Stimulated activated CD4-positive, alpha-beta T cell treated with anti-CD3 and anti-CD28 coated beads, Interleukin-15, amount 100 ng/mL, for 1 hour (primary cell): ENCODE measurements around the gene ZSWIM8.
"Not testable (repeated sequence)": the region's sequence is repeated elsewhere in the genome, so short reads cannot be mapped to it uniquely, and the experiment has no call there.

Source experiments
- DNase-seq, 2 donors: peaks; one replicate each; pipeline ENCODE4 v3.0.0-alpha.2; 2020; ENCODE audit warnings: low read depth in 1 of 2, low spot score in 1 of 2

Gene ZSWIM8

DNA sequence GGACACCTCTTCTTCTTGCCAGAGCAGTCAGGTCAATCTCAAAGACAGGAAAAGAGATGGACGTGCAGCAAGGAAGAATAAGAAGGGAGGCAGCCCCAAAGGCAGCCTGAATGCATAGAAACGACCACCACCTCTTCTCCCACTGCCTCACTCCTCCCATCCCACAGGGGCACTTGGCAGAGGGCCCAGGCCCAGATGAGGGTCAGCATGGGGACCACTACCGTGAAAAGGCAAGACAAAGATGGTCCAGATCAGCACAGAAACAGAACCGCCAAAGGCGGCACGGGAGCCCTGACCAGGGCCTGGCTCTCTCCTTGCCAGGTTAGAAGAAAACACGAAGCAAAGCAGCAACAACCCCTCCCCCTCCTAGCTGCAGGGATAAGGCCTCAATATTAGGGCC, 27.9 kb downstream of the ZSWIM8 start:
- DNase-seq = no peak

DNA sequence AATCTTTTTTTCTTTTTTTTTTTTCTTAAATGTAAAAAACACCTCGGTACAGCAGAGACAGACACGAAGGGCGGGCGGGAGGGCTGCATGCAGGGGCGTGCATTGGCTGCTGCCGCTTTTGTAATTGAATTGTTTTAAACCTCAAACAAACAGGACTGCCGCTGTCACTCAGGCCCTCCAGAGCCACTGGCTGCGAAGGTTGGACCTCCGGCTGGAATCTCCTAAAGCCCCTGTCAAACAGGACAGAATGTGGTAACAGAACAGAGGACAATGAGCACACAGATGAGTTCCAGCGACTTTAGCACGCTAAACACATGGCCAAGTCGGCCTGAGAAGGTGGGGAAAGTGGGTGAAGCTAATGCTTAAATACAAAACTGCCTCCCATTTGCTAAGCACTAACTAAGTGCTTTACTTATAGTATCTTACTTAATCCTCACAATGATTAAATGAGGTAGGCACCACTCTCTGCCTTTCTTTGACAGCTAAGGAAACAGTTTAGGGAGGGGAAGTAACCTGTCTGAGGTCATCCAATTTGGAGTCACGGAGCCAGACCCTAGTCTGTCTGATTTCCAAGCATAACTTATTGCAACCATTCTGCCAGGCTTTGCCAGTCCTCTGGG, 29.0 kb downstream of the ZSWIM8 start:
- no peak for DNase-seq

DNA sequence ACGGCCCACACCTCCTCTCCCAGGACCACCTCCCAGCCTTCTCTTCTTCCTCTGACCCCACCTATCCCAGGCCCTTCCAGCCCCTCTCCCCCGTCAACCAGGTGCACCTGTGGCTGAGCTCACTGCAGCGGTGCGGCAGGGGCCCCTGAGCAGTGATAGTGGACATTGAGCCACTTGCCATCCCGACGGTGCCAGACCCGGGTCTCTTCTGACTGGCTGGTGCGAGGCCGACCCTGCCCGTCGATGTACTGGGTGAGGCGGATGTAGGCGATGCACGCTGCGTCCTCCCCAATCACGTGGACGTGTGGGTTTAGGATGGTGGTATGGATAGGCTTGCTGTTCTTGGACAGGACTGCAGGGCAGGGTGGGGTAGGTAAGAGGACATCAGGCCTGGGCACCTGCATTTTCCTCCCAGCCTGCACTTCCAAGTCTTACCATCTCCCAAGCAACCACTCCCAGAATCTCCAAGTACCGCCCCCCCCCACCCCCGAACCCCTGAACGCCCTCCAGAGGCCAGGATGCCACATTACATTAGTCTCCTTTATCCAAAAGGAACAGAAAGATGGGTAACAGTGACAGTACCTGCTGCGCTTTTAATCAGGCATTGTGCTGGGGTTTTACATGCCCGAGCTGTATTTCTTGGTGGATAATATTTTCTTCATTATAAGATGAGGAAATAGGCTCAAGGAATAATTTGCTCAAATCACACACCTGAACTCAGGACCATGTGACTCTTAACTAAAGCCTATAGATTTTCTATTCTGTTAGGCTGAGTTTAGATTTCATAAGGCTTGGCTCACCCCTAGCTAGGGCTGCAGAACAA, 29.7 kb downstream of the ZSWIM8 start:
- no peak for DNase-seq

DNA sequence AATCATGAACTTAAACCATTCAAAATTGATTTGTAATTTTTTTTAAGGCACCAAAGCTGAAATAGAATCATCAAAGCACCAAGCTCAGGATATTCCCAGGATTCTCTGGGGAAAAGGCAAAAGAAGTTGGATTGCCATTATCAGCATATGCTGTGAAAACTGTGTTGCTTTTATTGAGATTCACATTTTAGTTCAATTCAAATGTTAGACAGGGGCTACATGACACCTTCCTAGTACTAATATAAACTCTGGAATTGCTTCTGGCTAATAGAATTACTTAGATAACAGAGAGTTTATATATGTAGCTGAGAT, 30.3 kb downstream of the ZSWIM8 start:
- DNase-seq = no peak

DNA sequence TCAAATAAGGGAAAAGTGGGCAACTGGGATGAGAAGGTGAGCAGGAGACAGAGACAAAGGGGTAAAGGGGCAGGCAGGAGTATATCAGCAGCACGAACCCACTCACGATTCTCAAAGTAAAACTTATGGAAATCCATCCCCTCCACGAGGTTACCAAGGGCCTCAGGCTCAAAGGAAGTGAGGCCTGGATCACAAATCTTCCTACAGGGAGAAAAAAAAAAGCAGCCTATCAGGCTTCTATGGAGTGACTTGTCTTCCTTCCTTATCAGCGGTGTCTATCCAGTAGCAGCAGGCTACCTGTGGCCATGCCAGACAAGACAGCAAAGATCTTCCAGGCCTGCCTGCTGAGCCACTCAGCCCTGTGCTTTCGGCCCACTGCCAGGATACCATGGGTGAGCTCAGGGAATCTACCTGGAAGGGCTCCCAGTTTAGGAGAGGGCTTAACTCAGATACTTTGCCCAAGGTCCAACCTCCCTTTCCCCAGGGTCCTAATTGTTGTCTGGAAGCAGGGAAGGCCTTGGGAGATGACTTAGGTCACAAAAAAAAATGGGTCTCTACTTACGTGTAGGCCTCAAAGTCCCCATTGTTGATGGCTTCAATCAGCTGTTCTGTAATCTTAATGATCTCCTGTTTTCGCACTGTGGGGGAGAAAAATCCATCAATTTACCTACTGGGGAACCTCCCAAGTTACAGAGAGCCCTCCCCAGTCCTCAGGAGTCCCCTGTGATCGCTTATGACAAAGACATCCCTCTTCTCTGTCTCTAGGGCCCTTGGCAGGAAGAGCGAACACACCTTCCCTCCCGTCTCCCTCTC, 31.7 kb downstream of the ZSWIM8 start:
- no peak for DNase-seq

DNA sequence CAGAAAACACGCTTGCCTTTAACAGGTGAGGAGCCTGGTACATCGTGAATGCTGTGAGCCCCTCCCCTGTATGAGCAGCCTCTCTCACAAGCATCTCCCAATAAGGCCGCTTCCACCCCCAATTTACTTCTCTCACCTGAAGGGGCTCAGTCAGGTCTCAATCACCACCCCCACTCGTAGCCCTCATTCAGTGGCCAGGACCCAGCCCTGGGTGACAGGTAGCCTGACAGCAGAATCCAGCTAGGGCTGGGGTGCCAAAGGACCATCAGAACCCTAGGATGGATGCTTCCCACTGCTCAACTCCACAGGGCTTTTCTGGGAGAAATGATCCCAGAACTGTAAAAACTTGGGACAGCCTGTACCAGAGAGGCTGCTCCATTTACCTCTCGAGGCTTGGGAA, 32.4 kb downstream of the ZSWIM8 start:
- no peak for DNase-seq

DNA sequence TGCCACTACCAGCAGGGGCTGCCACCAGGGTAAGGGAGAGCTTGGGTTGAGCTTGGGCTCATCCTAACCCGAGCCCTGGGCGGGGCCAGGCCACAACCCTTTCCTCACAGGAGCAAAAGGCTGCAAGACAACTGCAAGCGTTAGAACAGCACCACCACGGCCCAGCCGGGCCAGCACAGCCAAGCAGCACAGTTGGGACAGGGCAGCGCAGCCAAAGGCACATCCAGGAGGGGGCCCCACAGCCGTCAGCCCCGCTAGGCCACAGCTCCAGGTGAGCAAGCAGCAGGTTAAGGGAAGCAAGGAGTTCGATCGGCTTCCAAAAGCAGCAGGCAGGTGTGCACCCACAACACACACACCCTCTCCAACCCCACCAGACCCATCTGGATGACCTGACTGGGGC, 33.0 kb downstream of the ZSWIM8 start:
- DNase-seq = no peak

DNA sequence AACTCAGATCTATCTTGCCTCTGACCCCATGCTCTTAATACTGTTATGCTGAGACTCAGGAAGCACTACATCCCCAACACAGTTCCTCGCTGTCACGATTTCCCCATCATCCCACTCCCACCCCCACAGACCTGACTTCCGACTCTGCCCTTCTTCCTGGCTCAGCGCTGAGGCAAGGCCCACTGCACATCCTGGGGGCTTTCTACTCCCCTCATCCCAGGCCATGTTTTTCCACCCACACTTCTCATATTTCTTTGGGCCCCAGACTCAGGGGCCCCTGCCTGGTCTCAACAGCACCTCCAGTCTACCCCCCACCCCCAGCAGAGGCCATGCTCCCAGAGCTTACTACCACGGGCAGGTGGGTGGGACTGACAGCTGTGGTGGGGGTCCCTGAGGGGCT, 33.7 kb downstream of the ZSWIM8 start:
- DNase-seq = no peak

DNA sequence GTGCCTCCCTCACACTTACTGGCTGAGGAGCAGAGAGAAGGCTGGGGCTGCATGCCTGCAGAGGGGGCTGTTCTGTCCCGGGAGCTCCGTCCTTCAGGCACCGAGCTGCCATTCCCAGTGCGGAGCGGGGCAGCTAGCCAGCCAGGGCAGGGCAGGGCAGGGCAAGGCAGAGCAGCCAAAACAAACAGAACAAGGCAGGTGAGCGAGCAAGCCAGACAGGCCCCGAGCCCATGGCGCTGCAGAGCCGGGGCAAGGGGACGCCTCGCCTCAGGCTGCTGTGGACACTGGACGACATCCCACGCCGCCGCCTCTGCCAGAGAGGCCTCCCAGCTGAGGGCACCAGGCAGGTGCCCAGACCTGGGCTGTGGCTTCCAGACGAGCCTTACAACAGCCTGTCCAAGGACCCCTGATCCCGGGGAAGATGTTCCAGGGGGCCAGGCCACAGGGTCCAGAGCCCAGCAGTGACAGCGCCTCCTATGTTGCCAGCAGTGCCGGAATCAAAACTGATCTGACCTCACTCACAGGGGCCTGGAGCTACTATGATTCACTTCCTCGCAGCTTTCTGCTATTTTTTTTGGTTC, 34.2 kb downstream of the ZSWIM8 start:
- DNase-seq = no peak

DNA sequence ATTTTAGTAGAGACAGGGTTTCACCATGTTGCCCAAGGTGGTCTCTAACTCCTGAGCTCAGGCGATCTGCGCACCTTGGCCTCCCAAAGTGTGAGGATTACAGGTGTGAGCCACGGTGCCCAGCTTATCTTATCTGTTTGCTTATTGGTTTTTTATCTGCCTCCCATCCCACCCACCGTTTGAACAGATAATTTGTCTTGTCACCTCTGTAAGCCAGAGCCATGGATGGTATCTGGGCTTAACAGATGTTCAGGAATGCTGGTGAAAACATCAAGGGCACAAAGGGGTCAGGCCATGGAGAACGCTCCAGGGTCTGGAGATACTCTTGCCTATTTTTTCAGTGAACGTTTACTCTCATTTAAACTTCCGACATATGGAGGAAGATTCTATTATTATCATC, 38.0 kb downstream of the ZSWIM8 start:
- DNase-seq = no peak

DNA sequence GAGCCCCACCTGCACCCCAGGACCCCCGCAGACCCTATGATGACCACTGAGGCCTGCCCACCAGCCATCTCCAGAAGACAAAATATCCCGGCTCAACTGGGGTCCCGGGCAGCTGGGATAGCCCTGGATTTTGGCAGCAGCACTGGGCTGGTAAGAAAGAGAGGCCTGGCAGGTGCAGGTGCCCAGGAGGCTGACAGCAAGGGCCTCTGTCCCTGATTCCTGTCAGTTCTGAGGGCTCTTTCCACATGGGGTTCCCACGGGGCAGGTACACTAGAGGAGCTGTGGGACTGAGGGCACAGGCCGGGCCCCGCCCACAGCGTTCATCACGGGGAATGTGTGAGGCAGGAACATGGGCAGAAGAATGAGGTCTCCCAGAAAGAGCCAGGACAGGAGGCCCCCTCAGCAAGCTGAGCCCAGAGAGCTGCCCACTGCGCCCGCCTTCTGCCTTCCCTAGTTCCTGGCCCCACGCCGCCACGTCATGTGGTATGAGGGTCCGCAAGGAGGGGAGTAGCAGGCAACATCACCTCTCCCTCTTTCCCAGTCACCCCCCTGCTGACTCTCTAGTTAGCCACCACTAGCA, 38.8 kb downstream of the ZSWIM8 start:
- no peak for DNase-seq

DNA sequence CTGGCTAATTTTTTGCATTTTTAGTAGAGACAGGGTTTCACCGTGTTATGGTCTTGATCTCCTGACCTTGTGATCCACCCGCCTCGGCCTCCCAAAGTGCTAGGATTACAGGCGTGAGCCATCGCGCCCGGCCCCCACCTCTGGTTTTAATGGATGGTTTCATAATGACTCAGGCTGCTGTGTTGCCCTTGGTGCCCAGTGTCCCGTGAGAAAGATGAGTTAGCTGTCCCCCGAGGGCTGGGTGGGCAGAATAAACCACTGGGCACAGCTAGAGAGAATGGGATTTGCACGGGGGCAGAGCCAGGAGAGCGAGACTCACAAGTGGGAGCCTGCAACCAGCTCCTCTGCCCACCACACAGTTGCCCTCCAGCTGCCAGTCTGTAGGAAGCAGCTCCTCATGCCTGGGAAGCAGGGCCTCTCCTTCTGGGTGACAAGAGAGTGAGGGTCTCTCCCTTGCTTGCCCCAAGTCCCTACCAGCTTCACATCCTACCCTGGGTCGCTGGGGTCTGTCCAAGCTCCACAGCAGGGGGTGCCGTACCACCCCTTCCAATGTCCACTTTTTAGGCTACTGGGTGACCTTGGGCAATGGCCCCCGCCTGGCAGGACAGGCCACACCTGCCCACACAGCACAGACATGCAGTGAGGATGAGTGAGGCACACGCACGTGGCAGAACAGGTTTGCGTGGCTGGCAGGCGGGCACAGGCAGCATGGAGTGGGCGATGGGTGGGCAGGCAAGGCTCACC, 42.1 kb downstream of the ZSWIM8 start:
- DNase-seq = no peak

DNA sequence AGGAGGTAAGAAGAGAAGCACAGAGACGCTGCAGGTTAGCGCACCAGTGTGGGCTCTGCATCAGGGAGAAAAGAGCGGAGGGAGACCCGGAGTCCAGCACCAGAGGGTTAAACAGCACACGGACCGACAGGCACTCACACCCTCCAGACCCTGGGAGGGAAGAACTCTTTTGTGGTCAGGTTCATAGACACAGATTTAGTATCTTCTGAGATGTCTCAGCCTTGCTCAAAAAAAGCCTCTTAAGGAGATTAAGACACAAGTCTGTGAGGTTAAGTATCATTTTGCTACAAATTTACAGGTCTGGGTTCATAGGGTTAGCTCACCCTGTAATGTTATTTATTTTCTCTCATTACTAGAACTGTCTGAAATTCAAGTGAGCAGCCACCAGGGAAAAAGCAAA, 42.8 kb downstream of the ZSWIM8 start:
- DNase-seq = no peak

DNA sequence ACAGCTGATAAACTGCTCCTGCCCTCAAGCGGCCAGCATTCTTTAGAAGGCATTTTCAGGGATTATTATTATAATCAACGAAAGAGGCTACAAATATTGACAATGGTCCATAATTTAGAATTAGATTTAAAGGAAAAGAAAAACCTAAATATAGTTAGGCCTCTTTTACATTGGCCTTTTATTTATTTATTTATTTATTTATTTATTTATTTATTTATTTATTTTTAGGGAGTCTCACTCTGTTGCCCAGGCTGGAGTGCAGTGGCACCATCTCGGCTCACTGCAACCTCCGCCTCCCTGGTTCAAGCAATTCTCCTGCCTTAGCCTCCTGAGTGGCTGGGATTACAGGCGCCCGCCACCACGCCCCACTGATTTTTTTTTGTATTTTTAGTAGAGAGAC, 43.7 kb downstream of the ZSWIM8 start:
- not testable (repeated sequence) for DNase-seq

DNA sequence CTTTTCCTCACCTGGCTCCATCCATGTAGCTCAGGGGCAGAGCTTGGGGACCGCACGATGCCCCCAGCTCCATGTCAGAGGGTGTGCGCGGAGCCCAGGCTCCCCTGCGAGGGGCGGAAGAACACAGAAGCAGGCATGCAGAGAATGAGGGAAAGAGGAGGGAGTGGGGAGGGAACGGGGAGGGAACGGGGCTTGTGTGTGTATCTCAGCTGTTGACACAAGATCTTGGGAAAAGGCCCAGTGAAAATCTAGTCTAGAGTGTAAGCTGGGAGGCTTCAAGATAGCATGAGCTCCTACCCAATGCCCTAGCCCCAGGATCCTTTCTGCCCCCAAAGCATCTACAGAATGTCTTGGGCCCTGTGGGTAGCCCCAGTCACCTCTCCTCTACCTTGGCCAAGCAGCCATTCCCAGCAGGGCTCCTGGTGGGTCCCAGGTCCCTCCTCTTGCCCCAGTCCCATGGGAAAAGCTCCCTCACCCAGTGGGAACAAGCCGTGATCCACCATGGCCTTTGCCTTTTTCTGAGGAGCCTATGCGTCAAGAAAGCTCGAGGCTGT, 51.1 kb downstream of the ZSWIM8 start:
- no peak for DNase-seq

DNA sequence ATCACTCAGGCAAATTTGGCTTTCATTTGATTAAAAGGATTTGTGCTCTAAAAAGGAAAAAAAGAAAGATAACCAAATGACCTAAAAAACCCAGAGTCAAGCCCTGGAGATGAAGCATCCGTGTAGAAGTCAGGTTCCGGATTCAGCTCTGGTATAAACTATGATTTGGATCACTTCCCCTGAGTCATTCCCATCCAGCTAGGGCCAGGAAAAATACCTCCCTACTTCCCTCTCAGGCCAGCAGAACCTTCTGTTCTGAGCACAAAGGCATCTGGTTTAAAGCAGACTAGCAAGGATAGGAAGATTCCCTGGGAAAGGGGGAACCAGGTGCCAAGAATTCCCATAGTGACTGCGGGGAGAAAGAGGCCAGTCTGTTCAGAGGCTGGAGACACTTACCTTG, 51.7 kb downstream of the ZSWIM8 start:
- DNase-seq = no peak

DNA sequence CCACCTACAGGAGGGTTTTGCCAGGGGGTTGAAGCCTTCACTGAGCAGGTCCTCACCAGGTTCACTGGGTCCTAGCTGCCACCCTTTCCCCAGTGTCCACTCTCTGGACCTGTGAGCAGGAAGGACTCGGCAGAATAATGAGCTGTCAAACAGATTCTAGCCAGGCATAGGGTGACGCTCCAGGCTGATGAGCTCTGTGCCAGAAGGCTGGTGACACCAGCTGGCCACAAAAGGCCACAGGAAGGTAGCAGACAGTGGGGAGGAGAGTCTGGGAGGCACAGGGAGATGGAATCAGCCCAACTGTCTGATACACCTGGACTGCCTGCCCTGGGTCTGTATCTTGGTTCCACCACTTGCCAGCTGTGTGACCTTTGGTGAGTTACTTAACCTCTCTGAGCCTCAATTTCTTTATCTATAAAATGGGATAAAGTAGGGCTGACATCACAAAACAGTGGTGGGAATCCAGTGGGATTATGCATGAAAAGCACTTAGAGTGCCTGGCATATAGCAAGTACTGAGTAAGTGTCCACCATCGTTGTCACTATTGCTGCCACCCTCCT, 52.7 kb downstream of the ZSWIM8 start:
- DNase-seq = no peak

DNA sequence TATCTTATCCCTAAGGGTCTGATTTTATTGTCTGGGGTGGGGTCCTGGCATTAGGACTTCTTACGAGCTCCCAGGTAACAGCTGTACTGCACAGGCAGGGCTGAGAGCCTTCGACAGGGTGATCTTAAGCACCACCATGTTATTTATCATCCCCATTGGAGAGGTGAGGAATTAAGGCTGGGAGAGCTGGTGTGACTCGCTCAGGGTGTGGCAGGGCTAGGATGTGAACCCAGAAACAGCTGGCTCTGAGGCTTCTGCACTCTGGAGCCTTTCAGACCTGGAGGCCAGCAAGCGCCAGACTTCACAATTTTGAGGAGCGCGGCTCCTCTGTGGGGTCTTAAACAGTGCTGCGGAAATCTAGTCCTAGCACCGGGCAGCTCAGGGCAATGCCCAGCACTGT, 53.4 kb downstream of the ZSWIM8 start:
- DNase-seq = no peak

DNA sequence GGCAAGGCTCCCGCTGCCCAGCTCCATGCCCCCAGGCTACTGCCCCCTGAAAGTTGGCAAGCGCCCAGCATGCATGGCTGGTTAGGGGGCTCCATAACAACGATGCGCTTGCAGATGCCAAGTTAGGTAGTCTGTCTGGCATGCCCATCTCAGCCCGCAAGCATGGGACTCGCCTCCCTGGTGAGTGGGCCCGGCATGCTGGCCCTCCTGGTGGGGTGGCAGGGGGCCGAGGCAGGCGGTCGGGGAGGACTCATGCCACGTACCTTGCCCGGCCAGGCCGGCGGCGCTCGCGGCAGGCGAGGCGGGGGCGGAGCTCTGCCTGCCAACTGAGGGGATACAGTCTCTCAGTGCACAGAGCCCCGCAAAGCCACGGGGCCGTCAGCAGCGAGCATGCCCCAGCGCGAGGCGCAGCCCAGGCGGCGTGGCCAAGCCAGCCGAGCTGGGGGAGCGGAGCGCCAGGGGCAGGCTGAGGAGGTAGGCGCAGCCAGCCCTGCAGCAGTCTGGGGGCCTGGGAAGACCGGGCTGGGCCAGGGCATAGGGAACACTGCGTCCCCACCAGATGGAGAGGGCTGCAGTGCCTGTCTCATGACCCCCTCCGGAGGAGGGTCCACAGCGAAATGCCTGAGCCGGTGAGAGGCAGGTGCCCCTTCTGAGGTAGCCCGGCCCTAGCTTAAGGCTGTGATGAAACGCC, 54.0 kb downstream of the ZSWIM8 start:
- no peak for DNase-seq

DNA sequence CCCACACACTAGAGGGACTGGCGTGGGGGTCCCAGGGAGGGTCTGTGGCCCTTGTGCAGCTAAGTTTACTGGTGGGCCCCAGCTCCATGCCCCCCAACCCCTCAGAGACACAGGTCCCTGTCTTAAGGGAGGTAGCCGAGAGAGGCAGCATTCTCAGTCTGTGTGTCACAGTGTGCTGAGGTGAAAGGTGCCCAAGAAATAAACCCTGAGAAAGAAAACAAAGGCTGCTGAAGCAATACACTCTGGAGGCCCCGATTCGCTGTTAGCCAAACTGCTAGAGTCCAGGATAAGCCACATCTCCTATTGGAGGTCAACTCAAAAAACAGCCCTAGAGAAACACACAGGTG, 54.6 kb downstream of the ZSWIM8 start:
- no peak for DNase-seq
